Amniotic epithelial cell (primary cell): Measurements from ENCODE around the gene AGAP6.
A peak's percentile ranks its signal among the peaks of the same experiment; 100 is the strongest.
"Not testable (repeated sequence)": the region's sequence is repeated elsewhere in the genome, so short reads cannot be mapped to it uniquely, and the experiment has no call there.

Experiments used
- DNase-seq: peaks from one replicate; pipeline ENCODE4 v3.0.0-alpha.2; 2010; ENCODE audit warnings: low read depth

The AGAP6 gene

GRCh38 chr10:49988376-49988775, at the start of gene AGAP6:
Gene AGAP6 (plus strand): TSS chr10:49988406. CDS start chr10:49988716, 310 bp downstream.
- DNase-seq: not testable (repeated sequence)

GRCh38 chr10:49941447-49942338, 46.5 kb upstream of the AGAP6 start, which contains the start of the genes PARG and TIMM23B:
Gene PARG (minus strand): TSS chr10:49942027. CDS start chr10:49941725, 302 bp downstream.
Gene TIMM23B (plus strand): TSS chr10:49942053. CDS start chr10:49942195, 142 bp downstream.
- DNase-seq: peak; percentile 77

GRCh38 chr10:49942339-49942705, 45.9 kb upstream of the AGAP6 start:
- peak; percentile 12 for DNase-seq

- peak; percentile 17 for DNase-seq
Measured at GRCh38 chr10:49943607-49944006, 44.6 kb upstream of the AGAP6 start.

GRCh38 chr10:49948142-49948541, 40.1 kb upstream of the AGAP6 start:
- not testable (repeated sequence) for DNase-seq

- not testable (repeated sequence) for DNase-seq
Measured at GRCh38 chr10:49948737-49949136, 39.5 kb upstream of the AGAP6 start.

GRCh38 chr10:49952006-49952405, 36.2 kb upstream of the AGAP6 start:
- not testable (repeated sequence) for DNase-seq

GRCh38 chr10:49953122-49953521, 35.1 kb upstream of the AGAP6 start:
- not testable (repeated sequence) for DNase-seq

- DNase-seq: not testable (repeated sequence)
Measured at GRCh38 chr10:49970331-49970857, 17.8 kb upstream of the AGAP6 start.

- DNase-seq: not testable (repeated sequence)
Measured at GRCh38 chr10:49971466-49971865, 16.7 kb upstream of the AGAP6 start.

GRCh38 chr10:49972094-49972493, 16.1 kb upstream of the AGAP6 start:
- DNase-seq: peak; percentile 53

- DNase-seq: not testable (repeated sequence)
Measured at GRCh38 chr10:49977756-49978155, 10.4 kb upstream of the AGAP6 start.

- DNase-seq: not testable (repeated sequence)
Measured at GRCh38 chr10:49987207-49987606, 999 bp upstream of the AGAP6 start.

GRCh38 chr10:49995321-49995720, 7.1 kb downstream of the AGAP6 start:
- not testable (repeated sequence) for DNase-seq

GRCh38 chr10:50014024-50014423, 25.8 kb downstream of the AGAP6 start:
- DNase-seq: not testable (repeated sequence)

GRCh38 chr10:50015596-50016220, 27.5 kb downstream of the AGAP6 start:
- not testable (repeated sequence) for DNase-seq

- peak; percentile 20 for DNase-seq
Measured at GRCh38 chr10:50016926-50017325, 28.7 kb downstream of the AGAP6 start.

- DNase-seq: not testable (repeated sequence)
Measured at GRCh38 chr10:50017646-50018045, 29.4 kb downstream of the AGAP6 start.

GRCh38 chr10:50019279-50019678, 31.1 kb downstream of the AGAP6 start:
- DNase-seq: not testable (repeated sequence)

- DNase-seq: not testable (repeated sequence)
Measured at GRCh38 chr10:50020451-50021024, 32.3 kb downstream of the AGAP6 start.

- no peak for DNase-seq
Measured at GRCh38 chr10:50021646-50022045, 33.4 kb downstream of the AGAP6 start.

- DNase-seq: not testable (repeated sequence)
Measured at GRCh38 chr10:50024716-50025383, 36.6 kb downstream of the AGAP6 start.
